Measurements from ENCODE around the gene TM4SF18.

DNA sequence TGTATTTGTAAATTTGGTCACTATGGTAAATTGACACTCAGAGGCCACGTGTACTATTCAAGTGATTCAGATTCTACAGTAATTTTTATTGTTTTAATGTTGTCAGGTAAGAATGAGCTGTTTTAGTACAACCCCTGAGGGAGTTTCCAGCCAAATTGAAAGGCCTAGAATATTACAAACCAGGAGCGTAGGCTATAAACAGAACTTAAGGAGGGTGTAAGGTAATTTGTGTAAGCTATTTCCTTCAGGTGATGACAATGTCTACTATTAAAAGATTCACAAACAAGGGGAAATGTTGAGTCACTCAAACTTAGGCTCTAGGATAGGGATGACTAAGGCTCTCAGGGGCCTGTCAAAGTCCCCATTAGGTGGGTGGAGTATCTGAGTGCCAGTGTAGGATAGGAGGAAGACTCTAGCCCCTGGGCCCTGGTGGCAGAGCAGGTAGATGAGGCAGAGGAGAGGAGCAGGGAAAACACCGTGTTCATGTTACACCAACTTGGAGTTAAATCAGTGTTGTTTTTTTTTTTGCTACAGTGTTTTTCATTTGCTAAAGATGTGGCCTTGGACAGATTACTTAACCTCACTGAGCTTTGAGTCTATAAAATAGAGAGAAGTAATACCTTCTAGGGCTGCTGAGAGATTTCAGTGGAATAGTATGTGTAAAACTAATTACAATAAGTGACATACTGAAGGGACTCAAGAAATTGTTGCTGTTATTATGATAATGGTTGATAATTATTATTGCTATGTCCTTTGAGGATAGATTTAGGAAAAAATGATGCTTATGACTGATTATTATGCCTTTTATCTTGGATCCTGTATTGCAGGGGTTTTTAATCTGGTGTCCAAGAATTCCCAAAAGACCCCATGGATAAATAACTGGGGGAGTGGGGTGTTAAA lies 33.8 kb upstream of the TM4SF18 start:
- peak in 1 of 3 donors; percentile 26 for TF ChIP-seq POLR2A (IDR thresholded peaks at IDR 0.05)
- TF ChIP-seq, protein P1, sequence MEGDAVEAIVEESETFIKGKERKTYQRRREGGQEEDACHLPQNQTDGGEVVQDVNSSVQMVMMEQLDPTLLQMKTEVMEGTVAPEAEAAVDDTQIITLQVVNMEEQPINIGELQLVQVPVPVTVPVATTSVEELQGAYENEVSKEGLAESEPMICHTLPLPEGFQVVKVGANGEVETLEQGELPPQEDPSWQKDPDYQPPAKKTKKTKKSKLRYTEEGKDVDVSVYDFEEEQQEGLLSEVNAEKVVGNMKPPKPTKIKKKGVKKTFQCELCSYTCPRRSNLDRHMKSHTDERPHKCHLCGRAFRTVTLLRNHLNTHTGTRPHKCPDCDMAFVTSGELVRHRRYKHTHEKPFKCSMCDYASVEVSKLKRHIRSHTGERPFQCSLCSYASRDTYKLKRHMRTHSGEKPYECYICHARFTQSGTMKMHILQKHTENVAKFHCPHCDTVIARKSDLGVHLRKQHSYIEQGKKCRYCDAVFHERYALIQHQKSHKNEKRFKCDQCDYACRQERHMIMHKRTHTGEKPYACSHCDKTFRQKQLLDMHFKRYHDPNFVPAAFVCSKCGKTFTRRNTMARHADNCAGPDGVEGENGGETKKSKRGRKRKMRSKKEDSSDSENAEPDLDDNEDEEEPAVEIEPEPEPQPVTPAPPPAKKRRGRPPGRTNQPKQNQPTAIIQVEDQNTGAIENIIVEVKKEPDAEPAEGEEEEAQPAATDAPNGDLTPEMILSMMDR (IDR thresholded peaks at IDR 0.05): no peak

Data from body of pancreas (tissue), 4 donors.